NCI-H2196 treated with DMSO at 0.1 percent for 48 hours (cell line): Measurements from ENCODE around the gene ENPP3.
A peak's percentile ranks its signal among the peaks of the same experiment; 100 is the strongest.
"Not testable (repeated sequence)": the region's sequence is repeated elsewhere in the genome, so short reads cannot be mapped to it uniquely, and the experiment has no call there.

Experiments used
- DNase-seq: peaks from one replicate; lab custom pipeline; 2025; ENCODE audit not compliant: unreplicated experiment; lab: John Stamatoyannopoulos, UW

ENPP3 gene

GRCh38 chr6:131682442-131682841 lies 45.3 kb downstream of the ENPP3 start:
- DNase-seq = no peak

DNA sequence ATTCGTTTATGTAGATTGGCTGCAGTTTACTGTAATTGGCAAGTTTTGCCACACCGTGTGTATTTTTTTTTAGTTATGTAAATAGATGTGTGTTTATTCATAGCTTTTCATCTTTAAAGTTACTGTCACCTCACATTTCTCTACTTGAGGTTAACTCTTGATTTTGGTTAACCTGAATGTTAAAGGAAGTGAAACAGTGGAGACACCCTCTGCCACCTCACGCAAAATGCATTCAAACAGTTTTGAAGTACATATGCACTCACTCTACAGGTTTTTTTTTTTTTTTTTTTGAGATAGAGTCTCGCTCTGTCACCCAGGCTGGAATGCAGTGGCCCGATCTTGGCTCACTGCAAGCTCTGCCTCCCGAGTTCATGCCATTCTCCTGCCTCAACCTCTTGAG lies 46.4 kb downstream of the ENPP3 start:
- no peak for DNase-seq

DNA sequence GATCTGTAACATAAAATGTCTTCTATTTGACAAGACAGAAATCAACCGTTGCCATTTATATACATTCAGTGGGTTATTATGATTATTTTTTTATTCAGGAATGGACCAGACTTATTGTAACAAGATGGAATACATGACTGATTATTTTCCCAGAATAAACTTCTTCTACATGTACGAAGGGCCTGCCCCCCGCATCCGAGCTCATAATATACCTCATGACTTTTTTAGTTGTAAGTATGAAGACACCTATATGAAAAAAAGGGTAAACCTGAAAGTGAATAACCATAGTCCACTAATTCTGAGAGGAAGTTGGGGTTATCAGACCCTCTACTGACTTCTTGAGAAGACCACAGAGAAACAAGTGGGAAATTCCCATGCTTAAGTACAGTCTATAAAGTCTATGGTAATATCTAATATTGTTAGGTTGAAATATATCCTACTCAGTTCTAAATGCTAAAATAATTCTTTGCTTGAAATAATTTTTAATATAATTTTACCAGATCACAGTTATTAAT lies 48.2 kb downstream of the ENPP3 start:
- DNase-seq = no peak

- no peak for DNase-seq
These were observed 49.9 kb downstream of the ENPP3 start for GRCh38 chr6:131687022-131687421.

DNA sequence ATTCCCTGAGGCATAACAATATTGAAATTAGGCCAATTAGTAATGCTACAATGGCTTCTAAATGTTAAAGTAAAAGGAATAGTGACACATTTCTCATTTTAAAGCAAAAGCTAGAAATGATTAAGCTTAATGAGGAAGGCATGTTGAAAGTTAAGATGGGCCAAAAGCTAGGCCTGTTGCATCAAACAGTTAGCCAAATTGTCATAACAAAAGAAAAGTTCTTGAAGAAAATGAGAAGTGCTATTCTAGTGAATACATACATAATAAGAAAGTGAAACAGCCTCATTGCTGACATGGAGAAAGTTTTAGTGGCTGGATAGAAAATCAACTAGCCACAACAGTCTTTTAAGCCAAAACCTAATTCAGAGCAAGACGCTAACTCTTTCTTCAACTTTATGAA lies 51.2 kb downstream of the ENPP3 start:
- no peak for DNase-seq

- no peak for DNase-seq
These were observed 54.9 kb downstream of the ENPP3 start for GRCh38 chr6:131692031-131692430.

GRCh38 chr6:131692589-131692988 lies 55.5 kb downstream of the ENPP3 start:
- DNase-seq = no peak

- DNase-seq = no peak
These were observed 56.3 kb downstream of the ENPP3 start for GRCh38 chr6:131693384-131693783.

- DNase-seq = peak; percentile 11
These were observed 57.8 kb downstream of the ENPP3 start for GRCh38 chr6:131694832-131695426.

- no peak for DNase-seq
These were observed 59.9 kb downstream of the ENPP3 start for GRCh38 chr6:131696956-131697355.

- DNase-seq = not testable (repeated sequence)
These were observed 63.7 kb downstream of the ENPP3 start for GRCh38 chr6:131700851-131701250.

GRCh38 chr6:131703905-131704304 lies 66.8 kb downstream of the ENPP3 start:
- DNase-seq = not testable (repeated sequence)

DNA sequence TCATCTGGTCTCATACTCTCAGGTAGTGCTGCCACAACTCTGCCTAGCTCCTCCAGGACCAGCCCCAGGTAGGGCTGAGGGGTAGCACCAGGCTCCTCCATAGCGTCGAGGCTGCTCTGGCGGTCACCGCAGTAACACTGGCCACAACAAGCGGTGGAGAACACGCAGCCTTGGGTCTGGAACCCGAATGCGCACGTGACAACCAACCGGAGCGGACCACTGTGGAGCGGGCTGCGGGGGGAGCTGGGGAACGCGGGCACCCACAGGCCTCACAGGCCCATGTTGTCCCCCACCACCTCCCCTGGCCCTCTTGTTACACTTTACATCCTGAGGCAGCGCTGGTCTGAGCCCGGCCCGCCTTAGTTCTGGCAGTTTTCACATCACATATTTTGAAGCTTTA lies 73.8 kb downstream of the ENPP3 start, which contains the start of gene CTAGE9:
TSS of gene CTAGE9 (minus strand) at position 101 of the 400 bp plus-strand sequence. CDS start at position 101, 0 bp downstream.
- DNase-seq = not testable (repeated sequence)

GRCh38 chr6:131715567-131715966 lies 78.5 kb downstream of the ENPP3 start:
- not testable (repeated sequence) for DNase-seq

GRCh38 chr6:131717836-131718542 lies 80.9 kb downstream of the ENPP3 start:
- no peak for DNase-seq

DNA sequence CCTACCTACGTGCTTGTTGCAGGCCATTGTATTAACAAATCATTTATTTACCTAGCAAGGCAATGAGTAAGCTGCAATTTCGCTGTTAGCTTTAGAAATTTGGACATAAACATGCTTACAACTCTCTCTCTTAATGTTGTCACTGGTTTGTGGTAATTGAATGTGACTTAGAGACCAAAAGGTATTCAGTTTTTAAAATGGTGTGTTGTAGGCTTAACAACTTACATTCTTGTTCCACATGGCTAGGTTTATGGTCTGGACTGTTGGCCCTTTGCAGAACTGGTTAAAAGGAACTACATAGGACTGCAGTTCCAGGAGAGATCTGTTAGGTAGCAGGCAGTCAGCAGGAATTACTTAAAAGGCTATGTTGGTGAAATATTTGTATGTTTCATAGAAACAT lies 84.1 kb downstream of the ENPP3 start:
- no peak for DNase-seq

- no peak for DNase-seq
These were observed 87.0 kb downstream of the ENPP3 start for GRCh38 chr6:131724114-131724513.

- no peak for DNase-seq
These were observed 90.4 kb downstream of the ENPP3 start for GRCh38 chr6:131727467-131727866.

DNA sequence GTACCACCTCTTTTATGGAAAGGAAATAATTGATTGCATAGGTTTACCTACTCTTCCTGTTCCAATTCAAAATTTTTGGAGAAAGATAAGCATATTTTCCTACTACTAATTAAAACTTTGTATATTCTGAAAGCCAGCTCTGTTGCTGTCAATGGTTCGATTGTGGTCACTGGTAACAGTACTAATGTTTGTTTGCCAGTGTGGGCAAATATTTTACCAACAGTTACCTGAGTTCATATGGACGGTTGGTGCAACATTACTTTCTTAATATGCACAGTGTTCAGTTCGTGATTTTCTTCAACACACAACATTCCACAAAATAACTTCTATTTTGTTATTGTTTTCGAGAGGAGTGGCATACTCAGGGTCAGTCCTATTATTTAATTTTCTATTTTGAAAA lies 90.8 kb downstream of the ENPP3 start:
- no peak for DNase-seq

GRCh38 chr6:131728296-131728939 lies 91.3 kb downstream of the ENPP3 start:
- DNase-seq = no peak

GRCh38 chr6:131729550-131729949 lies 92.4 kb downstream of the ENPP3 start:
- no peak for DNase-seq

DNA sequence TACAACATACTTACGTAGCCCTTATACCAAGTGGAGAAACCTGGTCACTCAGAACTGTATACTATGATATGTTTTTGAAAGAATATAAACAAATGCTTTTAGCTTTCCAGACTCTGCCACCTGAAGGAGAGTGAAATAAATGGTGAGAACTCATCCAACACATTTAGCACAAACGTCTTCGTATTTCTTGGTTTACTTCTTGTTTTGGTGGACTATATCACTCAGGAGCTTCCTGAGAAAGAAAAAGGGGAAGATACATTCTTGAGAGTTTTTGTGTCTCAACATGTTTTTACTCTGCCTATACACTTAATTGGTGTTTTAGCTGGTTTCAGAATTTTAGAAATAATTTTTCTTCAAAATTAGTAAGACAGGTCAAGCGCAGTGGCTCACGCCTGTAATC lies 93.2 kb downstream of the ENPP3 start:
- no peak for DNase-seq
